Parathyroid adenoma (tissue), 2 donors: ENCODE measurements around the gene CXCR6.

Experiments
- H2AFZ ChIP-seq: fragments of 300-600 bp; sonication (generic); one replicate; pipeline ENCODE4 v1.7.0; 2017; ENCODE audit warnings: antibody characterized with exemption, mild to moderate bottlenecking
- H3K27ac ChIP-seq: fragments of 300-600 bp; sonication (generic); one replicate; pipeline ENCODE4 v1.7.0; 2017
- H3K27me3 ChIP-seq: fragments of 300-600 bp; sonication (generic); one replicate; pipeline ENCODE4 v1.7.0; 2017; ENCODE audit warnings: low read length; ENCODE audit not compliant: control insufficient read depth, insufficient read depth
- H3K36me3 ChIP-seq: fragments of 300-600 bp; sonication (generic); one replicate; pipeline ENCODE4 v1.7.0; 2017; ENCODE audit warnings: low read length; ENCODE audit not compliant: control insufficient read depth, insufficient read depth
- H3K4me1 ChIP-seq: fragments of 300-600 bp; sonication (generic); one replicate; pipeline ENCODE4 v1.7.0; 2017; ENCODE audit warnings: control low read depth
- H3K4me2 ChIP-seq: fragments of 300-600 bp; sonication (generic); one replicate; pipeline ENCODE4 v1.7.0; 2017; ENCODE audit warnings: low read length
- H3K4me3 ChIP-seq: fragments of 300-600 bp; sonication (generic); one replicate; pipeline ENCODE4 v1.7.0; 2017; ENCODE audit warnings: low read depth, low read length
- H3K79me2 ChIP-seq: fragments of 300-600 bp; sonication (generic); one replicate; pipeline ENCODE4 v1.7.0; 2017; ENCODE audit warnings: control low read depth
- H3K9ac ChIP-seq: fragments of 300-600 bp; sonication (generic); one replicate; pipeline ENCODE4 v1.7.0; 2017; ENCODE audit warnings: mild to moderate bottlenecking
- H3K9me3 ChIP-seq: fragments of 300-600 bp; sonication (generic); one replicate; pipeline ENCODE4 v1.7.0; 2017; ENCODE audit warnings: low read length; ENCODE audit not compliant: control insufficient read depth
- TF ChIP-seq, protein P1 (sequence below): fragments of 300-600 bp; sonication (generic); IDR thresholded peaks from one replicate; pipeline ENCODE4 v1.7.0; 2017; ENCODE audit warnings: antibody characterized with exemption, mild to moderate bottlenecking
- donor health status: primary hyperparathyroidism.

CXCR6 gene

DNA sequence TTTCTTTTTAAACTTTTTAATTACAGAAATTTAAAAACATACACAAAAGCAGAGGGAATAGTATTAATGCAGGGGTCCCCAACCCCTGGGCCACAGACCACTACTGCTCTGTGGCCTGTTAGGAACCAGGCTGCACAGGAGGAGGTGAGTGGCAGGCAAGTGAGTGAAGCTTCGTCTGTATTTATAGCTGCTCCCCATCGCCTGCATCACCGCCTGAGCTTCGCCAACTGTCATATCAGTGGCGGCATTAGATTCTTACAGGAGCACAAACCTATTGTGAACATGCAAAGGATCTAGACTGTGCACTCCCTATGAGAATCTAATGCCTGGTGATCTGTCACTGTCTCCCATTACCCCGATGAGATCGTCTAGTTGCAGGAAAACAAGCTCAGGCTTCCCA, 34.5 kb upstream of the CXCR6 start:
- H3K9me3 ChIP-seq = no peaks in the 10 kb centered on the region
- no peaks in the 10 kb centered on the region for H3K4me1 ChIP-seq
- TF ChIP-seq, protein P1, sequence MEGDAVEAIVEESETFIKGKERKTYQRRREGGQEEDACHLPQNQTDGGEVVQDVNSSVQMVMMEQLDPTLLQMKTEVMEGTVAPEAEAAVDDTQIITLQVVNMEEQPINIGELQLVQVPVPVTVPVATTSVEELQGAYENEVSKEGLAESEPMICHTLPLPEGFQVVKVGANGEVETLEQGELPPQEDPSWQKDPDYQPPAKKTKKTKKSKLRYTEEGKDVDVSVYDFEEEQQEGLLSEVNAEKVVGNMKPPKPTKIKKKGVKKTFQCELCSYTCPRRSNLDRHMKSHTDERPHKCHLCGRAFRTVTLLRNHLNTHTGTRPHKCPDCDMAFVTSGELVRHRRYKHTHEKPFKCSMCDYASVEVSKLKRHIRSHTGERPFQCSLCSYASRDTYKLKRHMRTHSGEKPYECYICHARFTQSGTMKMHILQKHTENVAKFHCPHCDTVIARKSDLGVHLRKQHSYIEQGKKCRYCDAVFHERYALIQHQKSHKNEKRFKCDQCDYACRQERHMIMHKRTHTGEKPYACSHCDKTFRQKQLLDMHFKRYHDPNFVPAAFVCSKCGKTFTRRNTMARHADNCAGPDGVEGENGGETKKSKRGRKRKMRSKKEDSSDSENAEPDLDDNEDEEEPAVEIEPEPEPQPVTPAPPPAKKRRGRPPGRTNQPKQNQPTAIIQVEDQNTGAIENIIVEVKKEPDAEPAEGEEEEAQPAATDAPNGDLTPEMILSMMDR = no peak

DNA sequence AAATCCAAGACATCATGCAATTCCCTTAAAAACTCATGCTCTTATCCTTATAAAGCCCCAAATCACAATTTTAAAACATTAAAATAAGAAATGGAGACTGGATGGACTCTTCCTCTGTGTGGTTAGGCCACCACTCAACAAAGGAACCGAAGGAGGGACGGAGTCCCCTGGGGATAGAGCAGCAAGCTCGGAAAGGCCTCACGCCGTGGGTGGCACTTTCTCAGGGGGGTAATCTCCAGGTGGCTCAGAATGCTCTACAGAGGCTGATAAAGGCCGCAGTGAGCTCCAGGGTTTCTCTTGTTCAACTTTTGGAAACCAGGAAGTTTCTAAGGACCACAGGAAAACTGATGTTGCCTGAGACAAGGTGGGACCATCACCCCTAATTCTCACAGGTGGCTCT, 33.7 kb upstream of the CXCR6 start:
- Histone ChIP-seq H3K36me3 (no peaks in the 10 kb centered on the region), H3K4me2 (no peak overlapping the region), H3K27ac (no peak overlapping the region), H3K27me3 (no peaks in the 10 kb centered on the region), H3K4me3 (no peak overlapping the region), H3K79me2 (no peaks in the 10 kb centered on the region), H2AFZ (no peak overlapping the region), H3K9me3 (no peaks in the 10 kb centered on the region), H3K9ac (no peak overlapping the region), H3K4me1 (no peaks in the 10 kb centered on the region)
- TF ChIP-seq, protein P1 = no peak

More for the DNA sequence above, 34.5 kb upstream of the CXCR6 start:
- Histone ChIP-seq H3K9ac (no peak overlapping the region), H2AFZ (no peak overlapping the region), H3K27me3 (no peaks in the 10 kb centered on the region), H3K79me2 (no peaks in the 10 kb centered on the region), H3K4me2 (no peak overlapping the region), H3K4me3 (no peak overlapping the region), H3K36me3 (no peaks in the 10 kb centered on the region), H3K27ac (no peak overlapping the region)

DNA sequence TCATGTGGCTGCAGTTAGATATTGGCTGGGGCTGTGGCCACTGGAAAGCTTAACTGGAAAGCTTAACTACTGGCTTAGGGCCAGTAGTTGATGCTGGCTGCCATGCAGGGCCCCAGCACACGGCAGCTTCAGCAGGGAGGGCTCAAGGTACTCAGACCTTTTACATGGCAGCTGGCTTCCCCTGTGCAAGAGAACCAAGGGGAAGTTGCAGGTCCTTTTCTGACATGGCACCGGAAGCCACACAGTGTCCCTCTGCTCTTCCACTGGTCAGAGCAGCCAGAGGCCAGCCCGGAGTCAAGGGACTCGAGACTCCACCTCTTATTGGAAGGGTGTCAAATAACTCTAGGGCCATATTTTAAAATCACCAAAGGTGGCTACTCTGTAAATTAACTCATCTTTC, 32.4 kb upstream of the CXCR6 start:
- TF ChIP-seq, protein P1 = no peak
- no peaks in the 10 kb centered on the region for H3K27me3 ChIP-seq
- H3K27ac ChIP-seq = no peak overlapping the region
- H3K9me3 ChIP-seq = no peaks in the 10 kb centered on the region
- H3K9ac ChIP-seq = no peak overlapping the region
- no peaks in the 10 kb centered on the region for H3K4me1 ChIP-seq
- H3K4me2 ChIP-seq = no peak overlapping the region
- H3K79me2 ChIP-seq = no peaks in the 10 kb centered on the region
- H3K36me3 ChIP-seq = no peaks in the 10 kb centered on the region
- no peak overlapping the region for H3K4me3 ChIP-seq
- no peak overlapping the region for H2AFZ ChIP-seq

DNA sequence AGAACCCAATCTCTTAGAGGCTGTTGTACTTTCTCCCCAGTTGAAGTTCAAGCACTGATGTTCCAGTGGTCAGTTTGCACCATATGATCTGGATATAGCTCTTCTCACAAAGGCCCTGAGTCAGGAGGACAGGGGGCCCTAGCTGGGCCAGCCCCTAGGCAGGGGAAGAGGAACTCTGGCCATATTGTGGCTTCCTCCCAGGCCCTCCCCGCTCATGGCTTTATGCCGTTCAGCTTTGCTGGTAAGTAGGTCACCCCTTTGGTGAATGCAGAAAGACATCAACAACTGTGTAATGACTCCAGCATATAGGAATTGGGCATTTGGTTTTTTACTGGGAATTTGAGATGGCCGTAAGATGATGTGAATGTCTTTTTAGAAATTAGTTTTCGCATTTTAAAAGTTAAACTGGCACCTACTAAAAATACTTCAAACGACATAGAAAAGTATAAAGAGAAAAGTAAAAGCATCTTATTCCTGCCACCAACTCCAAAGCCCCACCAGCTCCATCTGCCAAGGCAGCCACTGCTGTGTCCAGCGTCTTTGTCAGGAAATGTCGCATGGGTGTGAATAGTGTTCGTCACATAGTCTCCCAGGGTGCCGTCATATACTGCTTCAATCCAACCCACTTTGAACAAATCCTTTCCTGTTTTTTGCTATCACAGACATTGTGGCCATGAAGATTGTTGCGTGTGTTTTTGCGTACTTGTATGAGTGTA, 31.6 kb upstream of the CXCR6 start:
- Histone ChIP-seq H3K9me3 (no peaks in the 10 kb centered on the region), H3K27ac (no peak overlapping the region), H3K9ac (no peak overlapping the region), H2AFZ (no peak overlapping the region), H3K4me3 (no peak overlapping the region), H3K79me2 (no peaks in the 10 kb centered on the region), H3K4me1 (no peaks in the 10 kb centered on the region), H3K4me2 (no peak overlapping the region), H3K27me3 (no peaks in the 10 kb centered on the region), H3K36me3 (no peaks in the 10 kb centered on the region)
- TF ChIP-seq, protein P1 = no peak

DNA sequence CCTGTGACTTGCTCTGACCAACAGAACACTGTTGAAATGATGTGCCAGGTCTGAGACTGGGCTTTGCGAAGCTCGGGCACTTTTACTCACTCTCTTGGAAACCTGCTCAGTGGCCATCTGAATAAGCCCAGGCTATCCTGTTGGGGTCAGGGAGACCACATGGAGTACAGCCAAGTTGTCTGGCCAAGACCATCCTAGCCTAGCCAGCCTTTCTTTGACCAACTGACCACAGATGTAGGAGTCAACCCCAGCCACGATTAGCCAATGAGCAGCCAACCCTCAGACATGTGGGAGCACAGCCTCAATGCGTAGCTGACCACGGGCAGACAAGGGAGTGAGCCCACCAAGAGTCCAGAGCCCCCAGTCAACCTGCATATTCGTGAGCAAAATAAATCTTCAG, 30.8 kb upstream of the CXCR6 start:
- no peak overlapping the region for H3K9ac ChIP-seq
- no peak overlapping the region for H2AFZ ChIP-seq
- H3K4me1 ChIP-seq = no peaks in the 10 kb centered on the region
- no peaks in the 10 kb centered on the region for H3K79me2 ChIP-seq
- H3K4me3 ChIP-seq = no peak overlapping the region
- no peak overlapping the region for H3K27ac ChIP-seq
- TF ChIP-seq, protein P1 = no peak
- H3K9me3 ChIP-seq = no peaks in the 10 kb centered on the region
- H3K4me2 ChIP-seq = no peak overlapping the region
- no peaks in the 10 kb centered on the region for H3K27me3 ChIP-seq
- no peaks in the 10 kb centered on the region for H3K36me3 ChIP-seq
